Adrenal gland (tissue), 5 donors: Measurements from ENCODE around the gene FABP2.

Experiments used
- POLR2A ChIP-seq, 2 donors: fragments of 450-650 bp; IDR thresholded peaks; one replicate each; pipeline ENCODE4 v1.6.1; 2017; ENCODE audit warnings: antibody characterized with exemption in 2 of 2, mild to moderate bottlenecking in 2 of 2, moderate library complexity in 1 of 2
- TF ChIP-seq, protein P1 (sequence below), 6 experiments: fragments of 450-650 bp in 4 of 6; fragments of 200-600 bp in 2 of 6; sonication (generic) in 1 of 6; IDR thresholded peaks; 1 replicate in 5 of 6; 2 replicates in 1 of 6; pipeline versions ENCODE4 v1.5.1 to v1.8.0; 2016 to 2021; ENCODE audit warnings: antibody characterized with exemption in 6 of 6, mild to moderate bottlenecking in 2 of 6, moderate library complexity in 1 of 6
- donor health status: DM: no; HTN: no; CAD: no.

DNA sequence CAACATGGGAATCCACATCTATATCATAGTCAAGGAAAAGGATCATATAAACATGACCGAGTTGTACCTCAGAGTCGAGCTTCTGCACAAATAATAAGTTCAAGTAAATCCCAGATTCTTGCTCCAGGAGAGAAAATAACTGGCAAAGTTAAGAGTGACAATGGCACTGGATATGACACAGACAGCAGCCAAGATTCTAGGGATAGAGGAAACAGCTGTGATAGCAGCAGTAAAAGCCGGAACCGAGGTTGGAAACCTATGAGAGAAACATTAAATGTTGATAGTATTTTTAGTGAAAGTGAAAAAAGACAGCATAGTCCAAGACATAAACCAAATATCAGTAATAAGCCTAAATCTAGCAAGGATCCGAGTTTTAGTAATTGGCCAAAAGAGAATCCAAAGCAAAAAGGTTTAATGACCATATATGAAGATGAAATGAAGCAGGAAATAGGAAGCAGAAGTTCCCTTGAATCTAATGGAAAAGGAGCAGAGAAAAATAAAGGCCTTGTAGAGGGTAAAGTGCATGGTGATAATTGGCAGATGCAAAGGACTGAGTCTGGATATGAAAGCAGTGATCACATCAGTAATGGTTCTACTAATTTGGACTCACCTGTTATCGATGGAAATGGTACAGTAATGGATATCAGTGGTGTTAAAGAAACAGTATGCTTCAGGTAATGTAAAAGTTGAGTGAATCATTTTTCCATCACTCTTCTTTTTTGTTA is 50.4 kb downstream of the FABP2 start:
- TF ChIP-seq, protein P1, sequence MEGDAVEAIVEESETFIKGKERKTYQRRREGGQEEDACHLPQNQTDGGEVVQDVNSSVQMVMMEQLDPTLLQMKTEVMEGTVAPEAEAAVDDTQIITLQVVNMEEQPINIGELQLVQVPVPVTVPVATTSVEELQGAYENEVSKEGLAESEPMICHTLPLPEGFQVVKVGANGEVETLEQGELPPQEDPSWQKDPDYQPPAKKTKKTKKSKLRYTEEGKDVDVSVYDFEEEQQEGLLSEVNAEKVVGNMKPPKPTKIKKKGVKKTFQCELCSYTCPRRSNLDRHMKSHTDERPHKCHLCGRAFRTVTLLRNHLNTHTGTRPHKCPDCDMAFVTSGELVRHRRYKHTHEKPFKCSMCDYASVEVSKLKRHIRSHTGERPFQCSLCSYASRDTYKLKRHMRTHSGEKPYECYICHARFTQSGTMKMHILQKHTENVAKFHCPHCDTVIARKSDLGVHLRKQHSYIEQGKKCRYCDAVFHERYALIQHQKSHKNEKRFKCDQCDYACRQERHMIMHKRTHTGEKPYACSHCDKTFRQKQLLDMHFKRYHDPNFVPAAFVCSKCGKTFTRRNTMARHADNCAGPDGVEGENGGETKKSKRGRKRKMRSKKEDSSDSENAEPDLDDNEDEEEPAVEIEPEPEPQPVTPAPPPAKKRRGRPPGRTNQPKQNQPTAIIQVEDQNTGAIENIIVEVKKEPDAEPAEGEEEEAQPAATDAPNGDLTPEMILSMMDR (IDR thresholded peaks at IDR 0.05), result no peak
- no peak for TF ChIP-seq POLR2A (IDR thresholded peaks at IDR 0.05)
